ENCODE measurements around the gene C21orf91. TPM values are rescaled to one million over a fixed set of nuclear protein-coding genes. Genes with fewer than 3 reads are reported as not detected.

The C21orf91 gene
- total RNA-seq, 2 donors from 2014 or later = 11.3 to 11.8 TPM

- DNase-seq (ENCODE audit: low spot score) = no peak
- intact Hi-C loops (cut with DNase I) = no loop called here
Observed at GRCh38 chr21:17742940-17743592, 76.1 kb downstream of the C21orf91 start.

- intact Hi-C loops (cut with DNase I) = no loop called here
- no peak for DNase-seq (ENCODE audit: low spot score)
Observed at GRCh38 chr21:17742181-17742580, 77.0 kb downstream of the C21orf91 start.

Other genes starting within 250 kb of the C21orf91 start
- gene BTG3, start 206.5 kb downstream of the C21orf91 start, total RNA-seq = 10 to 100 TPM; 19.1 to 27.0 TPM

Measured in posterior vena cava (tissue), 2 donors.